GM21717 (cell line): ENCODE measurements around the gene TMCC3.
A peak's percentile ranks its signal among the peaks of the same experiment; 100 is the strongest.
"Not testable (repeated sequence)": the region's sequence is repeated elsewhere in the genome, so short reads cannot be mapped to it uniquely, and the experiment has no call there.

ENCODE experiments used
- ATAC-seq: cut with Tn5 transposase; IDR thresholded peaks from one replicate; pipeline ENCODE4 v1.9.1; 2021; ENCODE audit warnings: mild to moderate bottlenecking, moderate library complexity; ENCODE audit not compliant: unreplicated experiment

The TMCC3 gene

GRCh38 chr12:94575645-94576403 is 74.5 kb downstream of the TMCC3 start:
- ATAC-seq, result no peak

GRCh38 chr12:94575024-94575423 is 75.3 kb downstream of the TMCC3 start:
- ATAC-seq, result no peak

GRCh38 chr12:94571556-94571955 is 78.8 kb downstream of the TMCC3 start:
- ATAC-seq, result no peak

GRCh38 chr12:94570161-94570560 is 80.2 kb downstream of the TMCC3 start:
- ATAC-seq, result no peak

- no peak for ATAC-seq
These were observed 82.6 kb downstream of the TMCC3 start for GRCh38 chr12:94567761-94568160.

GRCh38 chr12:94566345-94566744 is 84.0 kb downstream of the TMCC3 start:
- no peak for ATAC-seq

GRCh38 chr12:94565683-94566082 is 84.7 kb downstream of the TMCC3 start:
- no peak for ATAC-seq

- ATAC-seq, result no peak
These were observed 87.1 kb downstream of the TMCC3 start for GRCh38 chr12:94563286-94563685.

- peak; percentile 87 for ATAC-seq
These were observed 88.4 kb downstream of the TMCC3 start for GRCh38 chr12:94561943-94562411.

GRCh38 chr12:94560431-94561221 is 89.7 kb downstream of the TMCC3 start:
- peak; percentile 51 for ATAC-seq

GRCh38 chr12:94558612-94559011 is 91.7 kb downstream of the TMCC3 start:
- no peak for ATAC-seq

- ATAC-seq, result no peak
These were observed 92.5 kb downstream of the TMCC3 start for GRCh38 chr12:94557746-94558295.

- no peak for ATAC-seq
These were observed 94.7 kb downstream of the TMCC3 start for GRCh38 chr12:94555687-94556086.

- ATAC-seq, result no peak
These were observed 96.5 kb downstream of the TMCC3 start for GRCh38 chr12:94553875-94554274.

GRCh38 chr12:94553130-94553519 is 97.2 kb downstream of the TMCC3 start:
- no peak for ATAC-seq

GRCh38 chr12:94551810-94552209 is 98.5 kb downstream of the TMCC3 start:
- no peak for ATAC-seq

- ATAC-seq, result no peak
These were observed 99.4 kb downstream of the TMCC3 start for GRCh38 chr12:94550964-94551363.

- not testable (repeated sequence) for ATAC-seq
These were observed 101.5 kb downstream of the TMCC3 start for GRCh38 chr12:94548833-94549232.

- ATAC-seq, result no peak
These were observed 104.2 kb downstream of the TMCC3 start for GRCh38 chr12:94545935-94546771.

GRCh38 chr12:94544355-94544754 is 106.0 kb downstream of the TMCC3 start:
- no peak for ATAC-seq

GRCh38 chr12:94538318-94538717 is 112.0 kb downstream of the TMCC3 start:
- ATAC-seq, result no peak
